Dedifferentiated amniotic fluid mesenchymal stem cell (primary cell): ENCODE results near the gene GLB1L2.

ENCODE experiments used
- DNase-seq: peaks from one replicate; pipeline ENCODE4 v3.0.0-alpha.2; 2016; ENCODE audit errors: extremely low spot score

GLB1L2 gene

GRCh38 chr11:134406264-134407185, 74.7 kb downstream of the GLB1L2 start:
- no peak for DNase-seq

- DNase-seq, result no peak
Measured at GRCh38 chr11:134407321-134407828, 75.6 kb downstream of the GLB1L2 start.

GRCh38 chr11:134407923-134408322, 76.1 kb downstream of the GLB1L2 start:
- no peak for DNase-seq

- DNase-seq, result no peak
Measured at GRCh38 chr11:134409552-134410429, 78.0 kb downstream of the GLB1L2 start.

GRCh38 chr11:134410766-134411165, 79.0 kb downstream of the GLB1L2 start:
- no peak for DNase-seq

GRCh38 chr11:134412203-134413042, 80.6 kb downstream of the GLB1L2 start, which contains the start of gene B3GAT1:
Gene B3GAT1 (minus strand): TSS chr11:134412242. CDS start chr11:134387659, 24,583 bp downstream.
- no peak for DNase-seq

GRCh38 chr11:134413043-134413825, 81.4 kb downstream of the GLB1L2 start:
- no peak for DNase-seq

- DNase-seq, result no peak
Measured at GRCh38 chr11:134413826-134414731, 82.3 kb downstream of the GLB1L2 start.

GRCh38 chr11:134414766-134415765, 83.3 kb downstream of the GLB1L2 start:
- DNase-seq, result no peak

- DNase-seq, result no peak
Measured at GRCh38 chr11:134416726-134417125, 84.9 kb downstream of the GLB1L2 start.

- no peak for DNase-seq
Measured at GRCh38 chr11:134417871-134418840, 86.4 kb downstream of the GLB1L2 start.

GRCh38 chr11:134423106-134423505, 91.3 kb downstream of the GLB1L2 start:
- DNase-seq, result no peak

- DNase-seq, result no peak
Measured at GRCh38 chr11:134425413-134425812, 93.6 kb downstream of the GLB1L2 start.
